ENCODE measurements around the gene MS4A18. TPM values are rescaled to one million over a fixed set of nuclear protein-coding genes. Genes with fewer than 3 reads are reported as not detected.
"Not testable (repeated sequence)": the region's sequence is repeated elsewhere in the genome, so short reads cannot be mapped to it uniquely, and the experiment has no call there.

Gene MS4A18
- not detected for total RNA-seq

GRCh38 chr11:60724420-60724819 is at the start of gene MS4A18:
MS4A18 (plus strand) TSS chr11:60724720.
- Histone ChIP-seq H3K27me3 (no peaks in the 10 kb centered on the region), H3K27ac (no peak within 1 kb of the TSS), H3K36me3 (replicated peaks in 1 of 2; ENCODE audit: insufficient read depth in 1 of 2, low read depth in 2 of 2) (no peaks in the 10 kb centered on the region), H3K4me1 (no peaks in the 10 kb centered on the region), H3K4me3 (no peak within 1 kb of the TSS), H3K9me3 (no peaks in the 10 kb centered on the region)
- intact Hi-C loops (cut with DNase I), result no loop called here
- 80% methylated on average over 3 of the region's 3 CpGs for whole genome bisulfite sequencing, 2 donors
- TF ChIP-seq POLR2A (IDR thresholded peaks at IDR 0.05) (no peak), CTCF (IDR thresholded peaks at IDR 0.05) (no peak)
- no peak for DNase-seq
- no peak for ATAC-seq

GRCh38 chr11:60678231-60678630 is 46.3 kb upstream of the MS4A18 start:
- WGBS, 2 donors, result 86 to 95% methylated on average over 1 to 2 of the region's 2 CpGs
- not testable (repeated sequence) for ATAC-seq, DNase-seq

GRCh38 chr11:60679879-60680278 is 44.6 kb upstream of the MS4A18 start:
- DNase-seq, result no peak
- Histone ChIP-seq H3K9me3 (peaks cover 0 to 9% (median 0%) of the 10 kb centered on the region in 3 donors), H3K4me3 (no peak overlapping the region), H3K27ac (no peak overlapping the region), H3K27me3 (no peaks in the 10 kb centered on the region), H3K36me3 (replicated peaks in 1 of 2; ENCODE audit: insufficient read depth in 1 of 2, low read depth in 2 of 2) (no peaks in the 10 kb centered on the region), H3K4me1 (peaks cover 19% of the 10 kb centered on the region)
- intact Hi-C loops (cut with DNase I), result no loop called here
- ATAC-seq, result no peak
- TF ChIP-seq POLR2A (IDR thresholded peaks at IDR 0.05) (no peak), CTCF (IDR thresholded peaks at IDR 0.05) (no peak)

More at GRCh38 chr11:60678231-60678630, 46.3 kb upstream of the MS4A18 start:
- H3K27ac ChIP-seq; H3K27me3 ChIP-seq; H3K36me3 ChIP-seq (replicated peaks in 1 of 2; ENCODE audit: insufficient read depth in 1 of 2, low read depth in 2 of 2); intact Hi-C loops (cut with DNase I); H3K9me3 ChIP-seq; H3K4me3 ChIP-seq: not testable (repeated sequence)
- H3K4me1 ChIP-seq, result peaks cover 15% of the 10 kb centered on the region

GRCh38 chr11:60680455-60681119 is 43.9 kb upstream of the MS4A18 start:
- 22 to 30% methylated on average over 3 of the region's 3 CpGs for WGBS, 2 donors
- Histone ChIP-seq H3K36me3 (replicated peaks in 1 of 2; ENCODE audit: insufficient read depth in 1 of 2, low read depth in 2 of 2) (no peaks in the 10 kb centered on the region), H3K4me3 (no peak overlapping the region), H3K4me1 (peaks cover 19% of the 10 kb centered on the region), H3K27ac (peak overlapping the region in 2 of 4 donors; percentile 2 to 24), H3K27me3 (no peaks in the 10 kb centered on the region), H3K9me3 (peaks cover 0 to 9% (median 0%) of the 10 kb centered on the region in 3 donors)
- peak; percentile 73 for ATAC-seq
- intact Hi-C loops (cut with DNase I), result no loop called here
- DNase-seq, result no peak
- TF ChIP-seq CTCF (IDR thresholded peaks at IDR 0.05), result no peak
- no peak for TF ChIP-seq POLR2A (IDR thresholded peaks at IDR 0.05)

- H3K27me3 ChIP-seq; H3K27ac ChIP-seq; H3K36me3 ChIP-seq (replicated peaks in 1 of 2; ENCODE audit: insufficient read depth in 1 of 2, low read depth in 2 of 2); intact Hi-C loops (cut with DNase I); ATAC-seq; H3K4me3 ChIP-seq; DNase-seq; H3K9me3 ChIP-seq: not testable (repeated sequence)
- H3K4me1 ChIP-seq, result peaks cover 19% of the 10 kb centered on the region
- WGBS, 2 donors, result 94% methylated on average over 2 of the region's 2 CpGs
Measured at GRCh38 chr11:60684541-60684848, 40.0 kb upstream of the MS4A18 start.

GRCh38 chr11:60691661-60692060 is 32.9 kb upstream of the MS4A18 start:
- Histone ChIP-seq H3K4me1 (no peaks in the 10 kb centered on the region), H3K36me3 (replicated peaks in 1 of 2; ENCODE audit: insufficient read depth in 1 of 2, low read depth in 2 of 2) (no peaks in the 10 kb centered on the region), H3K27ac (no peak overlapping the region), H3K9me3 (no peaks in the 10 kb centered on the region), H3K4me3 (no peak overlapping the region), H3K27me3 (no peaks in the 10 kb centered on the region)
- ATAC-seq, result no peak
- TF ChIP-seq POLR2A (IDR thresholded peaks at IDR 0.05) (no peak), CTCF (IDR thresholded peaks at IDR 0.05) (no peak)
- no peak for DNase-seq
- intact Hi-C loops (cut with DNase I), result no loop called here
- WGBS, 2 donors, result 75 to 83% methylated on average over 1 to 5 of the region's 5 CpGs

All from body of pancreas (tissue), 4 donors.